ENCODE data around the gene TMEM179.

GRCh38 chr14:104583424-104584306 is 20.9 kb downstream of the TMEM179 start:
- TF ChIP-seq POLR2AphosphoS5 (IDR thresholded peaks at IDR 0.05; ENCODE audit: insufficient read depth, low read depth, low read length): no peak
- no peak for TF ChIP-seq MYC (IDR thresholded peaks at IDR 0.05; ENCODE audit: low read depth, low read length)
- no peak for TF ChIP-seq JUN (IDR thresholded peaks at IDR 0.05; ENCODE audit: borderline replicate concordance, insufficient read depth, insufficient read length, low read depth)
- no peak for TF ChIP-seq CTCF (IDR thresholded peaks at IDR 0.05; ENCODE audit: extremely low read depth in 1 of 2, insufficient read depth in 1 of 2, low read depth in 1 of 2, low read length in 2 of 2)

Measured in endothelial cell of umbilical vein (primary cell).